ENCODE data around the gene ADRM1.

DNA sequence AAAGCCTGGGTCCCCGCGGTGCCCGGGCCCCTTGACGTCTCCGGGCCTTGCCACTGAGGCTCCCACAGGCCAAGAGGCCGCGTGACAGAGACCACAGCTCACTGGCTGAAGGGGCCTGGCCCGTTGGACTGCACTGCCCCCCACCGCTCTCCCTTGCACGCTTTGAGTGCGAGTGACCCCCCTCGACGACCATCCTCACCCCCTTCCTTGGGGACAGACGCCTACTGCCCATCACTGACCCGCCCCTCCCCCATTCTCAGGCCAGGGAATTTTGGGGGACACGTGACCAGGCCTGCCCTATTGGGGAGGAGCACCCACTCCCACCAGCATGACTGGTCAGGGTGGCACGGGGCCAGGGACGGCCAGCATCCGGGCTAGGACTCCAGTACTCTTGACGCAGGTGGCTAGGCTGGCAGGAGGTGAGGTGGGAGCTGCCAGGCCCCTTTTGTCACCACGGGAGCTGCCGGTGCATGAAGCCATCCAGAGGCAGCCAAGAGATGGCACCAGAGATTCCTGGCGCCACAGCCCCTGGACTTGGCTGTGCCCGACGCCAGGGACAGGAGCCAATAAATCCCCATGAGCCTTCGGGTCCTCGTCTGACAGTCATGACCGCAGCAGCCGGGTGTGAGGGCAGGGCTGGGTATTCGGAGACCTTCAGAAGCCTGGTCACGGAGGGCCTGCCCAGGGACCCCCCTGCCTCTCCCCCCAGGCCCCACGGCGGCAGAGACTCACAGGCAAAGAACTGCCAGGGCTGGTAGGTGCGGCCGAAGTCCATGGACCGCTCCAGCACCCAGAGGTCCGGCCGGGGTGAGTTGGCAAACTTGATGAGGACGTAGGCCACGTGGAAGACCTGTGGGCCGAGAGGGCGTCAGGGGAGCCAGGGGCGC is 49.8 kb downstream of the ADRM1 start:
- no peak for TF ChIP-seq CTCF (conservative IDR thresholded peaks at IDR 0.05; ENCODE audit: low read length)
- TF ChIP-seq EZH2phosphoT487 (IDR thresholded peaks at IDR 0.05; ENCODE audit: borderline replicate concordance, low read depth, low read length): no peak

All from OCI-LY7 (cell line).